ENCODE measurements around the gene PLIN5.

PLIN5 gene

DNA sequence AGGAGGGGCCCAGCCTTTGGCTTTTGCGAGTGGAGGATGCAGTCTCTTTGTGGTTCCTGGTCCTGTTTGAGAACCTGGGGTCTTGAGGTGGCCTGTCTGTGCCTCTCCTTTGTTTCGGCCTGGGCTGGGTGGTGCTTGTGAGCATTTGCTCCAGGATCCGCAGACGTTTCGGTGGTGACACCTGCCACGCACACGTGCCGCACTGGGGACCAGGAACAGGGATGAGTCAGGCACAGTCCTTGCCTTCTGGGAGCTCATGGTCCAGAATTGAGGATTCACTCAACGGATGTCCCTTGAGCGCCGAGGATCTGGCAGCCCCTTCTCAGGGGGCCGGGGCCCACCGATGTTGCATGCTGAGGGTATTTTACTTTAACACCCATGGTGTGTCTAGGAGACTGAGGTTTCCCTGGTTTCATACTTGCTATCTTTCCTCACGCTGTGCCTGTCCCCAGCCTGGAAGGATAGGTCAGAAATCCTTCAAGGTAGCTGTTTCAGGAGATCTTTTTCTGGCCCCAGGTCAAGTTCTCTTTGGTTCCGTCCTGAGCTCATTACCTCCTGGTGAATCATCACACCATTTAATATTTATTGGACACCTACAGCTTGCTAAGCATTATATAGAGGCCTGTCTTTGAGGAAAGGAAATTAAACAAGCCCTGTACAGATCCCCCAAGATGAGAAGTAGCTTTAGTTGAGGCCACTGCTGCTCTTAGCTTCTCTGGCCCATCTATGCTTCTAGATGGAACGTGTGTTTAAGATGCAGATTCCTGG lies 57.8 kb downstream of the PLIN5 start:
- no peak for DNase-seq

DNA sequence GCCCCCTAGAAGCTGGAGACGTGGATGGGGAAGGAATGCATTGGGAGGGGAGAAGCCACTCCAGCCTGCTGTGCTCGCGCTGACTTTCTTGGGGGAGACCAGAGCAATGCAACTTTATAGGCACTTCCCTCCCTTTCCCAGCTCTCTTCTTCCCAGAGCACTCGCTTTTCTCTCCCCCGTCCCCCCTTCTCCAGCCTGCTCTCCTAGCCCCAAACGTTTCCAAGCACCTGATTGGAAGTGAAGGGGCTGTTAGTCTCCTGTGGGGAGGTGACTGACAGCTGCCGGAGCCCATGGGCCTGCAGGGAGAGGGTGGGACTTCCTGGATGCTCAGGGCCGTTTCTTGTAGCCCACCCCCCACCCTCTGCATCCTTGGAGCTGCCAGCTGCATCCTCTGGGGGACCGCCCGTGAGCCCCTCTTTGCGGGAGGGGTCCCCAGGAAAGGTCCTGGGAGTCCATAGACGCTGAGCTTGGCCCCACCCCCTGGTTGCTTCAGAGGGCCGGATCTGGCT lies 60.5 kb downstream of the PLIN5 start:
- DNase-seq = peak; percentile 78

DNA sequence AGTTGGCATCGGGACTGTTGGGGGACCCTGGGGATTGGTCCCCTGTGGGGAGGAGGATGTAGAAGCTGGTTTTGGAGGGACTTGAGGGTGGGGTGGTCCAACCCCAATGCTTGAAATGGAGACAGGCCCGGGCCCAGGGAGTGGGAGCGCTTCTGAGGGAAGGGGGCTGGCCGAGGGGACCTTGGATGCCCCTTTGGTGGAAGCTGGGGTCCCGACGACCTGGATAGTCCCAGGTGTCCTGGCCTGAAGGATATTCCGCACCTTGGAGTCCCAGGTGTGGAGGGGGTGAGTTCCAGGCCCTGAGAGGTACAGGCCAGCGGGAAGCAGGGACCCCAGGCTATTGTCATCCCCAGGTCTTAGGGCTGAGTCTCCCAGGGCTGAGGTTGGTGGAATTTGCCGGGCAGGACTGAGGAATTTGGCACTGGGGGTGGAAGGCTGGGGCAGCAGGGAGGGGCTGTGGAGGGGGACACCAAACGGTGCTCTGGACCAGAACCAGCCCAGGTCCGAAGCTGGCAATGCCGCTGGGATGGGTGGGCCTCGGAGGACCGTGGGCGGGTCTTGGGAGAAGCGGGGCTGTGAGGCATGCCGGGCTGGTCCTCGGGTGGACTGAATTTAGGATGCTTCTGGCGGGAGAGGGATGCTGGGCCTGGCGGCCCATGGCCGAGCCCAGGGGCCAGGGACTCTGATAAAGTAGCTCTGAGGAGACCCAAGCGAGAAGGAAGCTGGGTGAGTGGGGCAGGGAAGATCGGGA lies 61.1 kb downstream of the PLIN5 start:
- no peak for DNase-seq

- DNase-seq = no peak
Measured at GRCh38 chr19:4473011-4473762, 61.8 kb downstream of the PLIN5 start.

Data from NCI-H1436 (cell line).